A375 (cell line): ENCODE results near the gene LIG4. TPM values are rescaled to one million over a fixed set of nuclear protein-coding genes. Genes with fewer than 3 reads are reported as not detected.

Experiments
- total RNA-seq: library from RNA; depleted of rRNA; stranded (reverse); fragments of >200 nt; shearing (Covaris generic); gene quantifications from 2 replicates; pipeline ENCODE4 v1.2.3, GENCODE V29; 2014; rRNA removed

LIG4 gene
- 7.8 and 8.2 TPM in 2 replicates for total RNA-seq

GRCh38 chr13:108215436-108215835 lies at the start of gene LIG4:
Gene LIG4, minus strand, starts transcription at chr13:108215536. Its CDS starts 4,268 bp downstream, at chr13:108211268.

GRCh38 chr13:108218044-108218974 lies 3.0 kb upstream of the LIG4 start, which contains the start of gene ABHD13:
Gene ABHD13, plus strand, starts transcription at chr13:108218392. Its CDS starts 10,827 bp downstream, at chr13:108229219.

Other genes starting within 250 kb of the LIG4 start
- gene ABHD13, start 2.9 kb upstream of the LIG4 start, total RNA-seq, result 6.5 and 7.3 TPM in 2 replicates
- gene TNFSF13B, start 54.2 kb upstream of the LIG4 start, total RNA-seq, result 2.0 and 2.3 TPM in 2 replicates